Gastroesophageal sphincter (tissue), 3 donors: ENCODE measurements around the gene DUSP21.

Experiments
- EP300 ChIP-seq: sonication (generic); formaldehyde crosslinking; IDR thresholded peaks from one replicate; pipeline ENCODE4 v1.6.1; 2017; ENCODE audit warnings: antibody characterized with exemption, mild to moderate bottlenecking
- POLR2A ChIP-seq, 2 donors: fragments of 450-650 bp; IDR thresholded peaks; one replicate each; pipeline ENCODE4 v1.6.1; 2017; ENCODE audit warnings: antibody characterized with exemption in 2 of 2, mild to moderate bottlenecking in 2 of 2, moderate library complexity in 1 of 2
- POLR2AphosphoS5 ChIP-seq: sonication (generic); formaldehyde crosslinking; IDR thresholded peaks from one replicate; pipeline ENCODE4 v1.6.1; 2017; ENCODE audit warnings: antibody characterized with exemption
- TF ChIP-seq, protein P1 (sequence below), 4 experiments: fragments of 200-600 bp in 2 of 4; fragments of 450-650 bp in 2 of 4; sonication (generic) in 1 of 4; IDR thresholded peaks; one replicate each; pipeline ENCODE4 v1.5.1; 2017 to 2019; ENCODE audit warnings: antibody characterized with exemption in 4 of 4, mild to moderate bottlenecking in 2 of 4, moderate library complexity in 2 of 4

DNA sequence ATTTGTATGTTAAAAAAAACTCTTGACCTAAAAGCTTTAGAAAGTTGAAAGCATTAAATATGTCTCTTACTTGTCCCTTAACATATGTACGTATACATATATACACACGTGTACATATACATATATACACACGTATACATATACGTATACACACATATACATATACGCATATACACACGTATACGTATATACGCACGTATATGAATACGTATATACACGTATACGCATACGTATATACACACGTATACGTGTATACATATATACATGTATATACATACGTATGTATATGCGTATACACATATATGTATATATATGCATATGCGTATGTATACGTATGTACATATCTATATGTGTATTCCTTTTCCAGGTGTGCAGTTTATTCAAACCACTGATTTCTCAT is 32.9 kb downstream of the DUSP21 start:
- TF ChIP-seq, protein P1, sequence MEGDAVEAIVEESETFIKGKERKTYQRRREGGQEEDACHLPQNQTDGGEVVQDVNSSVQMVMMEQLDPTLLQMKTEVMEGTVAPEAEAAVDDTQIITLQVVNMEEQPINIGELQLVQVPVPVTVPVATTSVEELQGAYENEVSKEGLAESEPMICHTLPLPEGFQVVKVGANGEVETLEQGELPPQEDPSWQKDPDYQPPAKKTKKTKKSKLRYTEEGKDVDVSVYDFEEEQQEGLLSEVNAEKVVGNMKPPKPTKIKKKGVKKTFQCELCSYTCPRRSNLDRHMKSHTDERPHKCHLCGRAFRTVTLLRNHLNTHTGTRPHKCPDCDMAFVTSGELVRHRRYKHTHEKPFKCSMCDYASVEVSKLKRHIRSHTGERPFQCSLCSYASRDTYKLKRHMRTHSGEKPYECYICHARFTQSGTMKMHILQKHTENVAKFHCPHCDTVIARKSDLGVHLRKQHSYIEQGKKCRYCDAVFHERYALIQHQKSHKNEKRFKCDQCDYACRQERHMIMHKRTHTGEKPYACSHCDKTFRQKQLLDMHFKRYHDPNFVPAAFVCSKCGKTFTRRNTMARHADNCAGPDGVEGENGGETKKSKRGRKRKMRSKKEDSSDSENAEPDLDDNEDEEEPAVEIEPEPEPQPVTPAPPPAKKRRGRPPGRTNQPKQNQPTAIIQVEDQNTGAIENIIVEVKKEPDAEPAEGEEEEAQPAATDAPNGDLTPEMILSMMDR (IDR thresholded peaks at IDR 0.05), result no peak
- no peak for TF ChIP-seq POLR2A (IDR thresholded peaks at IDR 0.05)
- no peak for TF ChIP-seq POLR2AphosphoS5
- no peak for TF ChIP-seq EP300
